IMR-90 (cell line): ENCODE results near the gene NR4A3. TPM values are rescaled to one million over a fixed set of nuclear protein-coding genes. Genes with fewer than 3 reads are reported as not detected.

Experiments
- ATAC-seq: fragments of 200-7000 bp; cut with Tn5 transposase; 2 replicates; pipeline ENCODE4 v1.9.1; 2020; ENCODE audit warnings: low read depth, mild to moderate bottlenecking, moderate library complexity
- BruUV-seq: library from RNA; stranded (reverse); fragments of 400-500 nt; replicated peaks from 2 replicates; lab custom pipeline; 2021; lab: Mats Ljungman, UMichigan
- CTCF ChIA-PET: fragments of 300-600 bp; formaldehyde crosslinking; extraction: SDS; loops from one replicate; lab custom pipeline; 2021; ENCODE audit warnings: antibody characterized with exemption; lab: Yijun Ruan, JAX
- POLR2A ChIA-PET: fragments of 300-600 bp; sonication (Branson Sonifier 250); formaldehyde crosslinking; loops from one replicate; lab custom pipeline; 2022; ENCODE audit warnings: antibody characterized with exemption; ENCODE audit not compliant: unreplicated experiment; lab: Charles Lee
- DNase-seq: peaks from one replicate; pipeline ENCODE4 v3.0.0; 2013
- H2AFZ ChIP-seq: replicated peaks from 2 replicates; pipeline ENCODE3; 2013; ENCODE audit warnings: low read length, mild to moderate bottlenecking; ENCODE audit not compliant: poor library complexity
- H2AK5ac ChIP-seq: 2 replicates; pipeline ENCODE4 v1.6.1; 2013; ENCODE audit warnings: low read depth, low read length, inconsistent platforms
- H2AK9ac ChIP-seq: replicated peaks from 2 replicates; pipeline ENCODE3; 2013; ENCODE audit warnings: mild to moderate bottlenecking, low read depth, low read length, moderate library complexity; ENCODE audit not compliant: poor library complexity
- H2BK120ac ChIP-seq: 2 replicates; pipeline ENCODE4 v1.6.1; 2013; ENCODE audit warnings: low read depth, low read length, inconsistent platforms
- H2BK15ac ChIP-seq: 3 replicates; pipeline ENCODE4 v1.6.1; 2013; ENCODE audit warnings: low read depth, low read length, inconsistent platforms
- H2BK20ac ChIP-seq: 2 replicates; pipeline ENCODE4 v1.6.1; 2013; ENCODE audit warnings: low read depth, mild to moderate bottlenecking, inconsistent platforms, low read length, moderate library complexity
- H2BK5ac ChIP-seq: 2 replicates; pipeline ENCODE4 v1.6.1; 2013; ENCODE audit warnings: mild to moderate bottlenecking, low read depth, low read length, inconsistent platforms; ENCODE audit not compliant: poor library complexity, severe bottlenecking
- H3K14ac ChIP-seq: replicated peaks from 2 replicates; pipeline ENCODE4 v1.6.1; 2013; ENCODE audit warnings: low read depth, low read length, inconsistent platforms
- H3K18ac ChIP-seq: 2 replicates; pipeline ENCODE4 v1.6.1; 2013; ENCODE audit warnings: low read depth, low read length, control low read depth
- H3K23ac ChIP-seq: 2 replicates; pipeline ENCODE4 v1.6.1; 2013; ENCODE audit warnings: low read depth, low read length, inconsistent platforms
- H3K27ac ChIP-seq: 2 replicates; pipeline ENCODE4 v1.5.1; 2013; ENCODE audit warnings: mild to moderate bottlenecking, control low read depth, low read length; ENCODE audit not compliant: insufficient read depth
- H3K27me3 ChIP-seq: 2 replicates; pipeline ENCODE4 v1.6.1; 2013; ENCODE audit warnings: low read length; ENCODE audit not compliant: control insufficient read depth, insufficient read depth
- H3K36me3 ChIP-seq: 2 replicates; pipeline ENCODE4 v1.6.1; 2013; ENCODE audit warnings: low read length, mixed read lengths; ENCODE audit not compliant: control insufficient read depth, insufficient read depth
- H3K4ac ChIP-seq: 2 replicates; pipeline ENCODE4 v1.6.1; 2013; ENCODE audit warnings: low read depth, low read length, inconsistent platforms
- H3K4me1 ChIP-seq: 2 replicates; pipeline ENCODE4 v1.6.1; 2013; ENCODE audit warnings: low read length, mixed read lengths; ENCODE audit not compliant: control insufficient read depth, insufficient read depth
- H3K4me2 ChIP-seq: 2 replicates; pipeline ENCODE4 v1.6.1; 2013; ENCODE audit warnings: low read depth, mild to moderate bottlenecking, control low read depth, low read length, moderate library complexity
- H3K4me3 ChIP-seq: 2 replicates; pipeline ENCODE4 v1.5.1; 2013; ENCODE audit warnings: low read depth, mild to moderate bottlenecking, control low read depth, low read length, moderate library complexity; ENCODE audit not compliant: insufficient read depth
- H3K56ac ChIP-seq: 2 replicates; pipeline ENCODE4 v1.6.1; 2013; ENCODE audit warnings: low read length, inconsistent platforms; ENCODE audit not compliant: insufficient read depth; ENCODE audit errors: extremely low read depth
- H3K79me1 ChIP-seq, 2 experiments: 2 replicates each; pipeline ENCODE4 v1.6.1; 2013; ENCODE audit warnings: low read length in 2 of 2, inconsistent platforms in 1 of 2, low read depth in 1 of 2
- H3K9ac ChIP-seq: 2 replicates; pipeline ENCODE4 v1.6.1; 2013; ENCODE audit warnings: low read depth, low read length, control low read depth
- H3K9me1 ChIP-seq: 2 replicates; pipeline ENCODE4 v1.6.1; 2013; ENCODE audit warnings: low read length, inconsistent platforms; ENCODE audit not compliant: insufficient read depth
- H3K9me3 ChIP-seq: 2 replicates; pipeline ENCODE4 v1.6.1; 2013; ENCODE audit warnings: low read length; ENCODE audit not compliant: control insufficient read depth, insufficient read depth
- H4K20me1 ChIP-seq: 2 replicates; pipeline ENCODE4 v1.6.1; 2013; ENCODE audit warnings: low read length, inconsistent platforms; ENCODE audit not compliant: insufficient read depth
- H4K5ac ChIP-seq: 2 replicates; pipeline ENCODE4 v1.6.1; 2013; ENCODE audit warnings: mild to moderate bottlenecking, low read depth, low read length, control low read depth
- H4K8ac ChIP-seq, 2 experiments: 2 replicates each; pipeline ENCODE4 v1.6.1; 2013; ENCODE audit warnings: low read depth in 2 of 2, low read length in 2 of 2, control low read depth in 1 of 2, inconsistent platforms in 1 of 2
- H4K91ac ChIP-seq: 2 replicates; pipeline ENCODE4 v1.6.1; 2013; ENCODE audit warnings: low read depth, low read length, inconsistent platforms; ENCODE audit not compliant: insufficient read depth
- BHLHE40 ChIP-seq: fragments of 150-350 bp; IDR thresholded peaks from 2 replicates; pipeline ENCODE4 v1.6.1; 2016; ENCODE audit warnings: mild to moderate bottlenecking, low read depth, low read length
- CHD1 ChIP-seq: IDR thresholded peaks from 2 replicates; pipeline ENCODE4 v1.6.1; 2012; ENCODE audit warnings: low read depth, low read length, improper control_type of control experiment
- CTCF ChIP-seq: conservative IDR thresholded peaks from 2 replicates; pipeline ENCODE4 v1.5.1; 2012; ENCODE audit warnings: mild to moderate bottlenecking, low read depth, low read length, improper control_type of control experiment
- FOS ChIP-seq: fragments of 150-350 bp; IDR thresholded peaks from 2 replicates; pipeline ENCODE4 v1.6.1; 2016; ENCODE audit warnings: low read depth, low read length
- MAFK ChIP-seq: IDR thresholded peaks from 2 replicates; pipeline ENCODE4 v1.6.1; 2012; ENCODE audit warnings: low read depth, low read length, improper control_type of control experiment
- MXI1 ChIP-seq: IDR thresholded peaks from 2 replicates; pipeline ENCODE4 v1.6.1; 2012; ENCODE audit warnings: low read depth, mild to moderate bottlenecking, low read length, moderate library complexity, borderline replicate concordance
- NFE2L2 ChIP-seq: fragments of 150-350 bp; IDR thresholded peaks from 2 replicates; pipeline ENCODE4 v1.6.1; 2016; ENCODE audit warnings: low read depth, mild to moderate bottlenecking, low read length
- POLR2A ChIP-seq: IDR thresholded peaks from 2 replicates; pipeline ENCODE4 v1.6.1; 2012; ENCODE audit warnings: mild to moderate bottlenecking, low read depth, low read length
- RAD21 ChIP-seq: IDR thresholded peaks from 2 replicates; pipeline ENCODE4 v1.6.1; 2012; ENCODE audit warnings: low read length, improper control_type of control experiment
- RCOR1 ChIP-seq: IDR thresholded peaks from 2 replicates; pipeline ENCODE4 v1.6.1; 2012; ENCODE audit warnings: mild to moderate bottlenecking, low read length, improper control_type of control experiment; ENCODE audit not compliant: insufficient replicate concordance
- RFX5 ChIP-seq: IDR thresholded peaks from 2 replicates; pipeline ENCODE4 v1.8.0; 2012; ENCODE audit warnings: low read depth, mild to moderate bottlenecking, low read length, moderate library complexity
- SMC3 ChIP-seq: fragments of 150-350 bp; IDR thresholded peaks from 2 replicates; pipeline ENCODE4 v1.6.1; 2016; ENCODE audit warnings: low read depth, mild to moderate bottlenecking, antibody characterized with exemption, low read length, moderate library complexity
- WGBS, 2 experiments: methylation state at CpG; one replicate each; pipeline versions ENCODE4 v1.1.5 to v1.1.7; 2013; ENCODE audit warnings: missing lambda C conversion rate in 2 of 2; ENCODE audit not compliant: insufficient read length in 1 of 2; ENCODE audit errors: extremely low coverage in 2 of 2; 5-methylcytosine and 5-hydroxymethylcytosine counted together
- dilution Hi-C: fragments of 300-500 bp; cut with HindIII; formaldehyde crosslinking; loops from one replicate; pipeline ENCODE4 v1.14.3; 2018; ENCODE audit warnings: low sequenced_read_pairs; ENCODE audit not compliant: unreplicated experiment
- in situ Hi-C: fragments of 300-500 bp; cut with MboI; formaldehyde crosslinking; loops from 3 replicates; pipeline ENCODE4 v1.14.3; 2019; ENCODE audit warnings: low sequenced_read_pairs, inconsistent platforms, mixed read lengths
- intact Hi-C: fragments of 100-400 bp; cut with micrococcal nuclease; formaldehyde crosslinking; loops from 2 replicates; pipeline ENCODE4 v1.10.0; 2022
- polyA plus RNA-seq, 3 experiments: library from polyadenylated mRNA; depleted of rRNA; stranded (reverse); fragments of >200 nt; gene quantifications; 2 replicates each; pipeline ENCODE4 v1.2.3, GENCODE V29; 2012; ENCODE audit warnings: low replicate concordance in 1 of 3
- total RNA-seq: library from RNA; depleted of rRNA; stranded (reverse); fragments of >200 nt; gene quantifications from 2 replicates; pipeline ENCODE4 v1.2.3, GENCODE V29; 2012
- TF ChIP-seq, protein P1 (sequence below): fragments of 150-350 bp; IDR thresholded peaks from 2 replicates; pipeline ENCODE4 v1.6.1; 2016; ENCODE audit warnings: low read depth, mild to moderate bottlenecking, low read length, moderate library complexity, borderline replicate concordance

Gene NR4A3
- total and polyA plus RNA-seq, 2 of the 4 experiments (the other 2 are of a cell fraction) = 0.27 to 0.54 TPM

DNA sequence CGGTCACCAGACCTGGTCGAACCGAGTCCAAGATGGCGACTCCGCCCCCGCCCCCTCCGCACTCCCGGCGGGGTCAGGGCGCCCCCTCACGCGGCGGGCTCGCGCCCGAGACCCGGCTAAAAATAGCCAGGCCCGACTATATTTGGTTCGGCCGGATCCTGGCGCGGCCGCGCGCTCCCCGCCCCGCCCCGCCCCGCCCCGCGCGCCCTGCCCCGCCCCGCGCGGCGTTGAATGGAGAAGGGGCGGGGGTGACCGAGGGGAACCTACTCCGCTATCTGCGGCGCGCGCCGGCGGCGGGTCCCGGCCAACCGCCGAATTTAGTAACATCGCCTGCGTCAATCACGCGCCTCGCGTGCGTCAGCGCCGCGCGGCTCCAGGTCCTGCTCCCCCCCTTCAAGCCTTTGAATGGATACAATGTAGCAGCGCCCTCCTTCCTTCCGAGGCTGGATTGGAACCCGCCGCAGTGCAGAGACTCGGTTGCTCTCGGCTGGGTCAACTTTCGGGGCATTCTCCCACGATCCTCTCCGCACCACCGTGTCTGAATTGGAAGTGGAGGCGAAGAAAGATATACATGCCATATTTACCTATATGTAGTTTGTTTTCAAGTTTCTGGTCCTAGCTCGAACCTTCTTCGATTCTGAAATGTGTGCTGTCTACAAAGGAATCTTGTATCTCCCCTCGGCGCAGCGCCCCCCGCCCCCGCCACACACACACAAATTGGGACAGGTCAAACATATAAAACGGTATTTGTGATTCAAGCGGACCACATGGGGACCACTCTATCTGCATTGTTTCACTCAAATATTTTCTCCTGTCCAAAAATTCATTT is 1.6 kb upstream of the NR4A3 start:
- 0% methylated on average over 14 of the region's 81 CpGs; no CpG with 5 or more reads in 1 of the 2 experiments for WGBS, 2 experiments
- CTCF ChIA-PET = no interaction called here
- ATAC-seq = peak; percentile 73
- no peak for TF ChIP-seq RFX5
- TF ChIP-seq, protein P1, sequence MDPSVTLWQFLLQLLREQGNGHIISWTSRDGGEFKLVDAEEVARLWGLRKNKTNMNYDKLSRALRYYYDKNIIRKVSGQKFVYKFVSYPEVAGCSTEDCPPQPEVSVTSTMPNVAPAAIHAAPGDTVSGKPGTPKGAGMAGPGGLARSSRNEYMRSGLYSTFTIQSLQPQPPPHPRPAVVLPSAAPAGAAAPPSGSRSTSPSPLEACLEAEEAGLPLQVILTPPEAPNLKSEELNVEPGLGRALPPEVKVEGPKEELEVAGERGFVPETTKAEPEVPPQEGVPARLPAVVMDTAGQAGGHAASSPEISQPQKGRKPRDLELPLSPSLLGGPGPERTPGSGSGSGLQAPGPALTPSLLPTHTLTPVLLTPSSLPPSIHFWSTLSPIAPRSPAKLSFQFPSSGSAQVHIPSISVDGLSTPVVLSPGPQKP = no peak
- peak; percentile 79 for TF ChIP-seq BHLHE40
- peak; percentile 24; the same call in 1 of the 2 replicates for TF ChIP-seq CTCF
- peak; percentile 86 for TF ChIP-seq CHD1
- TF ChIP-seq RAD21 = peak; percentile 29; the same call in 1 of the 2 replicates
- TF ChIP-seq MAFK = no peak
- no peak for TF ChIP-seq SMC3
- peak; percentile 22 for TF ChIP-seq FOS
- TF ChIP-seq POLR2A = peak; percentile 82; the same call in 1 of the 2 replicates
- TF ChIP-seq RCOR1 = peak; percentile 35
- peak; percentile 15; the same call in 1 of the 2 replicates for TF ChIP-seq NFE2L2
- no peak for TF ChIP-seq MXI1

More for the DNA sequence above, 1.6 kb upstream of the NR4A3 start:
- Histone ChIP-seq H3K4me1 (peaks cover 6% of the 10 kb centered on the region), H3K36me3 (no peaks in the 10 kb centered on the region), H3K27ac (peak overlapping the region; percentile 91), H3K79me1 (peaks cover 4 to 23% of the 10 kb centered on the region in 2 experiments; a peak in 3 of 4 replicates), H3K14ac (no peak overlapping the region), H2BK20ac (no peak overlapping the region), H3K9me3 (no peaks in the 10 kb centered on the region), H4K5ac (no peak overlapping the region), H3K56ac (peak overlapping the region; percentile 29; the same call in 1 of the 2 replicates), H3K27me3 (no peaks in the 10 kb centered on the region), H4K8ac (peak overlapping the region; percentile 11 to 68; a peak in 2 of 4 replicates), H3K4me2 (peak overlapping the region; percentile 97), H2BK5ac (peak overlapping the region; percentile 88), H2AFZ (peak overlapping the region; percentile 96), H3K4me3 (peak overlapping the region; percentile 78), H2AK9ac (peak overlapping the region; percentile 60), H2AK5ac (no peak overlapping the region), H2BK15ac (no peak overlapping the region), H4K91ac (peak overlapping the region; percentile 58; the same call in 1 of the 2 replicates), H4K20me1 (peaks cover 4% of the 10 kb centered on the region), H3K9ac (peak overlapping the region; percentile 62), H3K4ac (peak overlapping the region; percentile 79; the same call in 1 of the 2 replicates), H3K9me1 (peaks cover 4% of the 10 kb centered on the region; the same call in 1 of the 2 replicates), H3K18ac (peak overlapping the region; percentile 2), H3K23ac (peak overlapping the region; percentile 44; the same call in 1 of the 2 replicates), H2BK120ac (peak overlapping the region; percentile 68)
- no TSS peak for BruUV-seq
- in situ Hi-C loops = loop anchor here (25.0 kb wide), 2 partner anchors 392 to 558 kb away; no protein-coding TSS in a partner anchor
- peak; percentile 96 for DNase-seq
- dilution Hi-C loops = no loop called here
- intact Hi-C loops = loop anchor here (1.0 to 5.0 kb wide), 13 partner anchors 86 to 777 kb away; partner anchors contain the start of genes ERP44, INVS, MSANTD3 and SEC61B
- POLR2A ChIA-PET = no interaction called here
